ENCODE results near the gene REXO1.
"Not testable (repeated sequence)": the region's sequence is repeated elsewhere in the genome, so short reads cannot be mapped to it uniquely, and the experiment has no call there.

The REXO1 gene

GRCh38 chr19:1876496-1877279 lies 28.4 kb upstream of the REXO1 start:
- H3K27ac ChIP-seq (ENCODE audit: low read depth in 2 of 2, low read length in 2 of 2) = peak overlapping the region; percentile 91 to 95
- H3K4me1 ChIP-seq (ENCODE audit: control insufficient read depth in 2 of 2, insufficient read depth in 2 of 2, low read length in 2 of 2) = peaks cover 20 to 23% of the 10 kb centered on the region in 2 donors
- peak overlapping the region; percentile 75 to 95 for H3K9ac ChIP-seq (ENCODE audit: low read depth in 1 of 2, low read length in 2 of 2)
- H3K27me3 ChIP-seq (ENCODE audit: control insufficient read depth in 2 of 2, insufficient read depth in 2 of 2, low read length in 2 of 2); H3K36me3 ChIP-seq (ENCODE audit: control insufficient read depth in 2 of 2, insufficient read depth in 2 of 2, low read length in 2 of 2); H3K9me3 ChIP-seq (ENCODE audit: control insufficient read depth in 2 of 2, low read length in 2 of 2): not testable (repeated sequence)
- H3K4me3 ChIP-seq (ENCODE audit: low read length in 2 of 2) = peak overlapping the region; percentile 67 to 90

GRCh38 chr19:1875646-1876495 lies 27.6 kb upstream of the REXO1 start:
- peak overlapping the region; percentile 90 to 99 for H3K4me3 ChIP-seq (ENCODE audit: low read length in 2 of 2)
- no peaks in the 10 kb centered on the region for H3K27me3 ChIP-seq (ENCODE audit: control insufficient read depth in 2 of 2, insufficient read depth in 2 of 2, low read length in 2 of 2)
- H3K36me3 ChIP-seq (ENCODE audit: control insufficient read depth in 2 of 2, insufficient read depth in 2 of 2, low read length in 2 of 2) = peaks cover 2 to 4% of the 10 kb centered on the region in 2 donors
- H3K4me1 ChIP-seq (ENCODE audit: control insufficient read depth in 2 of 2, insufficient read depth in 2 of 2, low read length in 2 of 2) = peaks cover 20 to 23% of the 10 kb centered on the region in 2 donors
- peak overlapping the region; percentile 91 to 95 for H3K27ac ChIP-seq (ENCODE audit: low read depth in 2 of 2, low read length in 2 of 2)
- H3K9ac ChIP-seq (ENCODE audit: low read depth in 1 of 2, low read length in 2 of 2) = peak overlapping the region; percentile 89 to 95
- no peaks in the 10 kb centered on the region for H3K9me3 ChIP-seq (ENCODE audit: control insufficient read depth in 2 of 2, low read length in 2 of 2)

GRCh38 chr19:1875265-1875645 lies 27.0 kb upstream of the REXO1 start:
- not testable (repeated sequence) for H3K36me3 ChIP-seq (ENCODE audit: control insufficient read depth in 2 of 2, insufficient read depth in 2 of 2, low read length in 2 of 2); H3K27me3 ChIP-seq (ENCODE audit: control insufficient read depth in 2 of 2, insufficient read depth in 2 of 2, low read length in 2 of 2); H3K9me3 ChIP-seq (ENCODE audit: control insufficient read depth in 2 of 2, low read length in 2 of 2)
- Histone ChIP-seq H3K4me1 (ENCODE audit: control insufficient read depth in 2 of 2, insufficient read depth in 2 of 2, low read length in 2 of 2) (peaks cover 20 to 23% of the 10 kb centered on the region in 2 donors), H3K4me3 (ENCODE audit: low read length in 2 of 2) (peak overlapping the region; percentile 90 to 99), H3K9ac (ENCODE audit: low read depth in 1 of 2, low read length in 2 of 2) (peak overlapping the region; percentile 89 to 95), H3K27ac (ENCODE audit: low read depth in 2 of 2, low read length in 2 of 2) (peak overlapping the region; percentile 91 to 95)

GRCh38 chr19:1874554-1875185 lies 26.4 kb upstream of the REXO1 start:
- Histone ChIP-seq H3K27me3 (ENCODE audit: control insufficient read depth in 2 of 2, insufficient read depth in 2 of 2, low read length in 2 of 2) (no peaks in the 10 kb centered on the region), H3K4me1 (ENCODE audit: control insufficient read depth in 2 of 2, insufficient read depth in 2 of 2, low read length in 2 of 2) (peaks cover 20 to 23% of the 10 kb centered on the region in 2 donors), H3K9me3 (ENCODE audit: control insufficient read depth in 2 of 2, low read length in 2 of 2) (no peaks in the 10 kb centered on the region), H3K27ac (ENCODE audit: low read depth in 2 of 2, low read length in 2 of 2) (peak overlapping the region; percentile 5 to 95), H3K9ac (ENCODE audit: low read depth in 1 of 2, low read length in 2 of 2) (peak overlapping the region; percentile 89 to 95), H3K36me3 (ENCODE audit: control insufficient read depth in 2 of 2, insufficient read depth in 2 of 2, low read length in 2 of 2) (peaks cover 0 to 5% of the 10 kb centered on the region in 2 donors), H3K4me3 (ENCODE audit: low read length in 2 of 2) (peak overlapping the region; percentile 90 to 99)

- peaks cover 0 to 5% of the 10 kb centered on the region in 2 donors for H3K36me3 ChIP-seq (ENCODE audit: control insufficient read depth in 2 of 2, insufficient read depth in 2 of 2, low read length in 2 of 2)
- H3K4me3 ChIP-seq (ENCODE audit: low read length in 2 of 2) = peak overlapping the region in 1 of 2 donors; percentile 26
- H3K27ac ChIP-seq (ENCODE audit: low read depth in 2 of 2, low read length in 2 of 2) = peak overlapping the region in 1 of 2 donors; percentile 32
- H3K27me3 ChIP-seq (ENCODE audit: control insufficient read depth in 2 of 2, insufficient read depth in 2 of 2, low read length in 2 of 2) = no peaks in the 10 kb centered on the region
- peak overlapping the region in 1 of 2 donors; percentile 17 for H3K9ac ChIP-seq (ENCODE audit: low read depth in 1 of 2, low read length in 2 of 2)
- H3K9me3 ChIP-seq (ENCODE audit: control insufficient read depth in 2 of 2, low read length in 2 of 2) = no peaks in the 10 kb centered on the region
- H3K4me1 ChIP-seq (ENCODE audit: control insufficient read depth in 2 of 2, insufficient read depth in 2 of 2, low read length in 2 of 2) = peaks cover 20 to 23% of the 10 kb centered on the region in 2 donors
Measured at GRCh38 chr19:1873524-1874473, 25.5 kb upstream of the REXO1 start.

GRCh38 chr19:1872807-1873523 lies 24.7 kb upstream of the REXO1 start:
- no peaks in the 10 kb centered on the region for H3K9me3 ChIP-seq (ENCODE audit: control insufficient read depth in 2 of 2, low read length in 2 of 2)
- peaks cover 20 to 23% of the 10 kb centered on the region in 2 donors for H3K4me1 ChIP-seq (ENCODE audit: control insufficient read depth in 2 of 2, insufficient read depth in 2 of 2, low read length in 2 of 2)
- H3K27ac ChIP-seq (ENCODE audit: low read depth in 2 of 2, low read length in 2 of 2) = no peak overlapping the region
- H3K4me3 ChIP-seq (ENCODE audit: low read length in 2 of 2) = no peak overlapping the region
- H3K9ac ChIP-seq (ENCODE audit: low read depth in 1 of 2, low read length in 2 of 2) = peak overlapping the region in 1 of 2 donors; percentile 17
- peaks cover 0 to 5% of the 10 kb centered on the region in 2 donors for H3K36me3 ChIP-seq (ENCODE audit: control insufficient read depth in 2 of 2, insufficient read depth in 2 of 2, low read length in 2 of 2)
- no peaks in the 10 kb centered on the region for H3K27me3 ChIP-seq (ENCODE audit: control insufficient read depth in 2 of 2, insufficient read depth in 2 of 2, low read length in 2 of 2)

GRCh38 chr19:1871630-1872029 lies 23.3 kb upstream of the REXO1 start:
- Histone ChIP-seq H3K27ac (ENCODE audit: low read depth in 2 of 2, low read length in 2 of 2) (no peak overlapping the region), H3K9ac (ENCODE audit: low read depth in 1 of 2, low read length in 2 of 2) (no peak overlapping the region), H3K27me3 (ENCODE audit: control insufficient read depth in 2 of 2, insufficient read depth in 2 of 2, low read length in 2 of 2) (no peaks in the 10 kb centered on the region), H3K4me3 (ENCODE audit: low read length in 2 of 2) (no peak overlapping the region), H3K4me1 (ENCODE audit: control insufficient read depth in 2 of 2, insufficient read depth in 2 of 2, low read length in 2 of 2) (peaks cover 20 to 23% of the 10 kb centered on the region in 2 donors), H3K36me3 (ENCODE audit: control insufficient read depth in 2 of 2, insufficient read depth in 2 of 2, low read length in 2 of 2) (peaks cover 0 to 5% of the 10 kb centered on the region in 2 donors), H3K9me3 (ENCODE audit: control insufficient read depth in 2 of 2, low read length in 2 of 2) (no peaks in the 10 kb centered on the region)

- Histone ChIP-seq H3K4me3 (ENCODE audit: low read length in 2 of 2) (no peak overlapping the region), H3K27me3 (ENCODE audit: control insufficient read depth in 2 of 2, insufficient read depth in 2 of 2, low read length in 2 of 2) (no peaks in the 10 kb centered on the region), H3K4me1 (ENCODE audit: control insufficient read depth in 2 of 2, insufficient read depth in 2 of 2, low read length in 2 of 2) (peaks cover 16 to 19% of the 10 kb centered on the region in 2 donors), H3K9me3 (ENCODE audit: control insufficient read depth in 2 of 2, low read length in 2 of 2) (no peaks in the 10 kb centered on the region), H3K27ac (ENCODE audit: low read depth in 2 of 2, low read length in 2 of 2) (no peak overlapping the region), H3K36me3 (ENCODE audit: control insufficient read depth in 2 of 2, insufficient read depth in 2 of 2, low read length in 2 of 2) (peaks cover 0 to 5% of the 10 kb centered on the region in 2 donors), H3K9ac (ENCODE audit: low read depth in 1 of 2, low read length in 2 of 2) (no peak overlapping the region)
Measured at GRCh38 chr19:1871140-1871597, 22.9 kb upstream of the REXO1 start.

GRCh38 chr19:1868971-1869370 lies 20.7 kb upstream of the REXO1 start:
- Histone ChIP-seq H3K9ac (ENCODE audit: low read depth in 1 of 2, low read length in 2 of 2) (no peak overlapping the region), H3K36me3 (ENCODE audit: control insufficient read depth in 2 of 2, insufficient read depth in 2 of 2, low read length in 2 of 2) (peaks cover 0 to 5% of the 10 kb centered on the region in 2 donors), H3K4me3 (ENCODE audit: low read length in 2 of 2) (no peak overlapping the region), H3K4me1 (ENCODE audit: control insufficient read depth in 2 of 2, insufficient read depth in 2 of 2, low read length in 2 of 2) (peaks cover 11 to 18% of the 10 kb centered on the region in 2 donors), H3K27ac (ENCODE audit: low read depth in 2 of 2, low read length in 2 of 2) (no peak overlapping the region), H3K27me3 (ENCODE audit: control insufficient read depth in 2 of 2, insufficient read depth in 2 of 2, low read length in 2 of 2) (no peaks in the 10 kb centered on the region), H3K9me3 (ENCODE audit: control insufficient read depth in 2 of 2, low read length in 2 of 2) (no peaks in the 10 kb centered on the region)

All from mucosa of rectum (tissue), 2 donors.